ENCODE measurements around the gene EXOC1L. TPM values are rescaled to one million over a fixed set of nuclear protein-coding genes. Genes with fewer than 3 reads are reported as not detected.
A peak's percentile ranks its signal among the peaks of the same experiment; 100 is the strongest.
"Not testable (repeated sequence)": the region's sequence is repeated elsewhere in the genome, so short reads cannot be mapped to it uniquely, and the experiment has no call there.

The EXOC1L gene
- total RNA-seq, 1 donor from 2014 or later = 0.83 TPM

DNA sequence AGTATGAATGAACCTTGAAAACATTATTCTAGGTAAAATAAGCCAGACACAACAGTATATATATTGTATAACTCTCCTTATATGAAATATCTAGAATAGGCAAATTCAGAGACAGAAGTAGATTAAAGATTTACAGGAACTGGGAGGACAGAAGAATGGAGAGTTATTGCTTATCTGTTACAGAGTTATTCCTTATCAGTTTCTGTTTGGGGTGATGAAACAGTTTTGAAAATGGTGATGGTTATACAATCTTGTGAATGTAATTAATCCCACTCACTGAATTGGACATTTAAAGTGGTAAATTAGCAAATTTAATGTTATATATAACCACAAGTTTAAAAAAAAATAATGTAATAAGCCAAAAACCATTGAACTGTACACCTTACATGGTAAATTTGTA lies 19.4 kb downstream of the EXOC1L start:
- Mint-ChIP-seq H3K4me3 (ENCODE audit: unreplicated experiment) (no peak overlapping the region), H3K9me3 (ENCODE audit: unreplicated experiment) (peaks cover 6% of the 10 kb centered on the region), H3K27ac (ENCODE audit: unreplicated experiment) (no peak overlapping the region), H3K4me1 (ENCODE audit: low read depth, unreplicated experiment) (peaks cover 4% of the 10 kb centered on the region), H3K36me3 (ENCODE audit: unreplicated experiment) (peaks cover 17% of the 10 kb centered on the region), H3K27me3 (ENCODE audit: unreplicated experiment) (no peaks in the 10 kb centered on the region)
- TF ChIP-seq, protein P1, sequence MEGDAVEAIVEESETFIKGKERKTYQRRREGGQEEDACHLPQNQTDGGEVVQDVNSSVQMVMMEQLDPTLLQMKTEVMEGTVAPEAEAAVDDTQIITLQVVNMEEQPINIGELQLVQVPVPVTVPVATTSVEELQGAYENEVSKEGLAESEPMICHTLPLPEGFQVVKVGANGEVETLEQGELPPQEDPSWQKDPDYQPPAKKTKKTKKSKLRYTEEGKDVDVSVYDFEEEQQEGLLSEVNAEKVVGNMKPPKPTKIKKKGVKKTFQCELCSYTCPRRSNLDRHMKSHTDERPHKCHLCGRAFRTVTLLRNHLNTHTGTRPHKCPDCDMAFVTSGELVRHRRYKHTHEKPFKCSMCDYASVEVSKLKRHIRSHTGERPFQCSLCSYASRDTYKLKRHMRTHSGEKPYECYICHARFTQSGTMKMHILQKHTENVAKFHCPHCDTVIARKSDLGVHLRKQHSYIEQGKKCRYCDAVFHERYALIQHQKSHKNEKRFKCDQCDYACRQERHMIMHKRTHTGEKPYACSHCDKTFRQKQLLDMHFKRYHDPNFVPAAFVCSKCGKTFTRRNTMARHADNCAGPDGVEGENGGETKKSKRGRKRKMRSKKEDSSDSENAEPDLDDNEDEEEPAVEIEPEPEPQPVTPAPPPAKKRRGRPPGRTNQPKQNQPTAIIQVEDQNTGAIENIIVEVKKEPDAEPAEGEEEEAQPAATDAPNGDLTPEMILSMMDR (IDR thresholded peaks at IDR 0.05; ENCODE audit: partially characterized antibody, unreplicated experiment) = no peak
- no peak for DNase-seq

- DNase-seq = no peak
- TF ChIP-seq, protein P1 (IDR thresholded peaks at IDR 0.05; ENCODE audit: partially characterized antibody, unreplicated experiment) = no peak
- no peak overlapping the region for H3K27ac Mint-ChIP-seq (ENCODE audit: unreplicated experiment)
- H3K4me1 Mint-ChIP-seq (ENCODE audit: low read depth, unreplicated experiment) = no peaks in the 10 kb centered on the region
- no peak overlapping the region for H3K4me3 Mint-ChIP-seq (ENCODE audit: unreplicated experiment)
- peaks cover 17% of the 10 kb centered on the region for H3K36me3 Mint-ChIP-seq (ENCODE audit: unreplicated experiment)
- no peaks in the 10 kb centered on the region for H3K27me3 Mint-ChIP-seq (ENCODE audit: unreplicated experiment)
- H3K9me3 Mint-ChIP-seq (ENCODE audit: unreplicated experiment) = peaks cover 6% of the 10 kb centered on the region
Observed at GRCh38 chr4:55840956-55841355, 21.4 kb downstream of the EXOC1L start.

DNA sequence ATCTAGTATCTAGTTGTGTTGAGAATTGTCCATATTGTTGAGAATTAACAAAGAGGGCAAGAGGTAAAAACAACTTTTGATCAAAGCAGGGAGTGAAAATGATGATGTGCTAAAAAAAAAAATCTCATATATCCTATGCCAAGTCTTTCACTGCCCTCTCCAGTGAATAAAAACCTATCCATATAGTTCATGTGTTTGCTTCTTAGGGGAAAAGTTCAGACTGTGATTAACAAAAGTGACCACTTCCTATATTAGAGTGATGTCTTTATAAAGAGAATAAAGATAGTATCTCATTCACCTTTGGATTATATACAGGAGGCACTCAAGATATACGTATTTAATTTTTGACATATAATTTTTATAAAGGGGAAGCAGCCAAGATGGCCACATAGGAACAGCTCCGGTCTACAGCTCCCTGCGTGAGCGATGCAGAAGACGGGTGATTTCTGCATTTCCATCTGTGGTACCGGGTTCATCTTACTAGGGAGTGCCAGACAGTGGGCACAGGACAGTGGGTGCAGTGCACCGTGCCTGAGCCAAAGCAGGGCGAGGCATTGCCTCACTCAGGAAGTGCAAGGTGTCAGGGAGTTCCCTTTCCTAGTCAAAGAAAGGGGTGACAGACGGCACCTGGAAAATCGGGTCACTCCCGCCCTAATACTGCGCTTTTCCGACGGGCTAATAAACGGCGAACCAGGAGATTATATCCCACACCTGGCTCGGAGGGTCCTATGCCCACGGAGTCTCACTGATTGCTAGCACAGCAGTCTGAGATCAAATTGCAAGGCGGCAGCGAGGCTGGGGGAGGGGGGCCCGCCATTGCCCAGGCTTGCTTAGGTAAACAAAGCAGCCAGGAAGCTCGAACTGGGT lies 22.0 kb downstream of the EXOC1L start:
- DNase-seq = peak; percentile 14
- H3K9me3 Mint-ChIP-seq (ENCODE audit: unreplicated experiment); H3K4me3 Mint-ChIP-seq (ENCODE audit: unreplicated experiment); H3K4me1 Mint-ChIP-seq (ENCODE audit: low read depth, unreplicated experiment); H3K27me3 Mint-ChIP-seq (ENCODE audit: unreplicated experiment): not testable (repeated sequence)
- Mint-ChIP-seq H3K36me3 (ENCODE audit: unreplicated experiment) (peaks cover 17% of the 10 kb centered on the region), H3K27ac (ENCODE audit: unreplicated experiment) (peak overlapping the region; percentile 86)

- H3K27me3 Mint-ChIP-seq (ENCODE audit: unreplicated experiment); H3K4me1 Mint-ChIP-seq (ENCODE audit: low read depth, unreplicated experiment); H3K4me3 Mint-ChIP-seq (ENCODE audit: unreplicated experiment); H3K9me3 Mint-ChIP-seq (ENCODE audit: unreplicated experiment); DNase-seq; H3K27ac Mint-ChIP-seq (ENCODE audit: unreplicated experiment): not testable (repeated sequence)
- peaks cover 17% of the 10 kb centered on the region for H3K36me3 Mint-ChIP-seq (ENCODE audit: unreplicated experiment)
Observed at GRCh38 chr4:55842312-55842711, 22.7 kb downstream of the EXOC1L start.

DNA sequence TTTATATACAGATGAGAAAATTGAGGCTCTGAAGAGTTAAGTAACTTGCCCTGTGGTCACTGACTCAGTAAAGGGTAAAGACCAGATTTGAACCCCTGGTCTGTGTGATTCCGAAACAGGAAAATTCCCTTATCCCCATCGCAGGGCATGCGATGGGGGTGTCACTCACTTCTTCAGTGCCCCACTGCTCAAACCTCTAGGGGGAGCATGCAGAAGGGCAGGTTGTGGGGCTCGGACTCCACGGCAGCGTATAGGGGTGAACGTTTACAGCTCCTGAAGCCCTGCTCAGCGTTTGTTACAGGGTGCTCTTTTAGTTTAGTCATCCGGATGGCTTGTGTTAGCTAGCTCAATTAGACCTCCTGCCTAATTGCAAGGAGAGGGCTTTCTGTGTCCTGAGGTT lies 30.1 kb downstream of the EXOC1L start:
- H3K27ac Mint-ChIP-seq (ENCODE audit: unreplicated experiment) = peak overlapping the region; percentile 93
- peaks cover 4% of the 10 kb centered on the region for H3K36me3 Mint-ChIP-seq (ENCODE audit: unreplicated experiment)
- no peak for DNase-seq
- H3K4me1 Mint-ChIP-seq (ENCODE audit: low read depth, unreplicated experiment) = peaks cover 30% of the 10 kb centered on the region
- TF ChIP-seq, protein P1 (IDR thresholded peaks at IDR 0.05; ENCODE audit: partially characterized antibody, unreplicated experiment) = peak; percentile 21
- peaks cover 22% of the 10 kb centered on the region for H3K27me3 Mint-ChIP-seq (ENCODE audit: unreplicated experiment)
- H3K9me3 Mint-ChIP-seq (ENCODE audit: unreplicated experiment) = peaks cover 19% of the 10 kb centered on the region
- H3K4me3 Mint-ChIP-seq (ENCODE audit: unreplicated experiment) = peak overlapping the region; percentile 72

DNA sequence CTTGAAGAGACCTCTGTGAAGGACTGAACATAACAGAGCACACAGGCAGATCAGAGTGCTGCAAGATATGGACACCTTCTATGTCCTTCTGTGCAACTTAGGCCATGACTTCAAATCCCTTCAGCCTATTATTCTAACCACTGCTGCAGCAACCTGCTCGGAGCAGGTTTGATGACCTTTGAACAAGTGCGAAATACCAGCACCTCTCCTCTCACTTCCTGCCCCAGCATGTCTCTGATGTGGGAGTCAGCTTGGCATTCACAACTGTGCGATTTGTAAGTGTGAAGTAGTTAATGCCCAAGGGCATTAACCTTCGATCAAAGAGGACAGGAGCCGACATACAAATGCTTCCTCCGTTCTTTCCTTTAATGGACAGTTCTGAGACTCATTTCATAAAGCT lies 32.3 kb downstream of the EXOC1L start:
- TF ChIP-seq, protein P1 (IDR thresholded peaks at IDR 0.05; ENCODE audit: partially characterized antibody, unreplicated experiment) = no peak
- Mint-ChIP-seq H3K9me3 (ENCODE audit: unreplicated experiment) (peaks cover 19% of the 10 kb centered on the region), H3K27me3 (ENCODE audit: unreplicated experiment) (peaks cover 22% of the 10 kb centered on the region), H3K4me3 (ENCODE audit: unreplicated experiment) (peak overlapping the region; percentile 17), H3K27ac (ENCODE audit: unreplicated experiment) (peak overlapping the region; percentile 11), H3K36me3 (ENCODE audit: unreplicated experiment) (peaks cover 4% of the 10 kb centered on the region), H3K4me1 (ENCODE audit: low read depth, unreplicated experiment) (peaks cover 30% of the 10 kb centered on the region)
- DNase-seq = no peak

Measured in glutamatergic neuron (in vitro differentiated cells).